A549 (cell line): ENCODE data around the gene FAM50A. TPM values are rescaled to one million over a fixed set of nuclear protein-coding genes. Genes with fewer than 3 reads are reported as not detected.

Experiments
- ATAC-seq, 2 experiments: fragments of 200-7000 bp in 1 of 2; fragments of >200 bp in 1 of 2; cut with Nextera tagmentation in 1 of 2; cut with Tn5 transposase in 1 of 2; 3 replicates each; pipeline versions ENCODE4 v1.8.0 to v1.9.1; 2018 to 2020; ENCODE audit warnings: mild to moderate bottlenecking in 1 of 2, moderate library complexity in 1 of 2
- CTCF ChIA-PET: fragments of 300-600 bp; sonication (Branson Sonifier 250); formaldehyde crosslinking; extraction: SDS; loops from one replicate; lab custom pipeline; 2021; ENCODE audit warnings: antibody characterized with exemption, inconsistent platforms; lab: Yijun Ruan, JAX
- POLR2A ChIA-PET: fragments of 350-600 bp; formaldehyde crosslinking; extraction: SDS; loops from one replicate; lab custom pipeline; 2021; ENCODE audit warnings: antibody characterized with exemption, inconsistent platforms; lab: Yijun Ruan, JAX
- DNase-seq, 2 experiments: peaks; one replicate each; pipeline versions ENCODE4 v3.0.0 to v3.0.0-alpha.2; 2011 to 2016; ENCODE audit warnings: low read depth in 1 of 2, low spot score in 1 of 2
- FAIRE-seq: peaks from 2 replicates; lab custom pipeline; 2011; peaks lifted over from hg19 to GRCh38; lab: Jason Lieb, UNC
- H3K27ac ChIP-seq, 2 experiments: fragments of >200 bp; sonication (Bioruptor Twin); formaldehyde crosslinking; 3 replicates each; pipeline ENCODE4 v1.5.1; 2016 to 2017
- H3K4me1 ChIP-seq: fragments of >200 bp; sonication (Bioruptor Twin); formaldehyde crosslinking; 3 replicates; pipeline ENCODE4 v1.6.1; 2016
- H3K4me2 ChIP-seq: fragments of >200 bp; sonication (Bioruptor Twin); formaldehyde crosslinking; 3 replicates; pipeline ENCODE4 v1.6.1; 2016
- H3K4me3 ChIP-seq: fragments of >200 bp; sonication (Bioruptor Twin); formaldehyde crosslinking; 3 replicates; pipeline ENCODE4 v1.5.1; 2016
- H3K9me3 ChIP-seq: fragments of >200 bp; sonication (Bioruptor Twin); formaldehyde crosslinking; 3 replicates; pipeline ENCODE4 v1.6.1; 2016
- BHLHE40 ChIP-seq: IDR thresholded peaks from 2 replicates; pipeline ENCODE4 v1.6.1; 2012; ENCODE audit warnings: low read depth, low read length, inconsistent platforms
- CHD4 ChIP-seq: fragments of 200-600 bp; sonication (generic); IDR thresholded peaks from 2 replicates; pipeline ENCODE4 v1.6.1; 2016; ENCODE audit warnings: antibody characterized with exemption, mild to moderate bottlenecking, borderline replicate concordance
- E2F6 ChIP-seq: IDR thresholded peaks from 2 replicates; pipeline ENCODE4 v1.6.1; 2012; ENCODE audit warnings: low read depth, borderline replicate concordance
- EHF ChIP-seq: fragments of 250-450 bp; sonication (Bioruptor Pico); IDR thresholded peaks from 2 replicates; pipeline ENCODE4 v1.5.0; 2020; ENCODE audit warnings: mild to moderate bottlenecking
- EHMT2 ChIP-seq: fragments of 200-600 bp; sonication (generic); IDR thresholded peaks from 2 replicates; pipeline ENCODE4 v1.6.1; 2016; ENCODE audit warnings: antibody characterized with exemption, low read depth, mild to moderate bottlenecking, moderate library complexity
- FOSB ChIP-seq: fragments of 250-450 bp; sonication (Bioruptor Pico); IDR thresholded peaks from 2 replicates; pipeline ENCODE4 v1.5.0; 2020; ENCODE audit warnings: mild to moderate bottlenecking, moderate library complexity
- FOXS1 ChIP-seq: fragments of 250-450 bp; sonication (Bioruptor Pico); IDR thresholded peaks from 2 replicates; pipeline ENCODE4 v1.5.0; 2020; ENCODE audit warnings: mild to moderate bottlenecking, moderate library complexity
- GATA3 ChIP-seq: IDR thresholded peaks from 2 replicates; pipeline ENCODE4 v1.6.1; 2012; ENCODE audit warnings: borderline replicate concordance
- HDAC2 ChIP-seq: fragments of 200-600 bp; sonication (generic); IDR thresholded peaks from 2 replicates; pipeline ENCODE4 v1.6.1; 2016
- HEYL ChIP-seq: fragments of 250-450 bp; sonication (Bioruptor Pico); IDR thresholded peaks from 2 replicates; pipeline ENCODE4 v1.8.0; 2021; ENCODE audit warnings: mild to moderate bottlenecking, moderate library complexity
- HOXA7 ChIP-seq: fragments of 250-450 bp; sonication (Bioruptor Pico); IDR thresholded peaks from 2 replicates; pipeline ENCODE4 v1.5.0; 2020; ENCODE audit warnings: mild to moderate bottlenecking, moderate library complexity
- HOXB13 ChIP-seq: fragments of 250-450 bp; sonication (Bioruptor Pico); IDR thresholded peaks from 2 replicates; pipeline ENCODE4 v1.5.0; 2020; ENCODE audit warnings: low read depth, mild to moderate bottlenecking, moderate library complexity
- HOXB5 ChIP-seq: fragments of 250-450 bp; sonication (Bioruptor Pico); IDR thresholded peaks from 2 replicates; pipeline ENCODE4 v1.5.0; 2020; ENCODE audit warnings: mild to moderate bottlenecking, moderate library complexity
- JUN ChIP-seq, 2 experiments: fragments of >200 bp; sonication (Bioruptor Twin); formaldehyde crosslinking; IDR thresholded peaks; 2 replicates in 1 of 2; 3 replicates in 1 of 2; pipeline ENCODE4 v1.6.1; 2016 to 2017
- JUNB ChIP-seq: fragments of >200 bp; sonication (Bioruptor Twin); formaldehyde crosslinking; IDR thresholded peaks from 2 replicates; pipeline ENCODE4 v1.6.1; 2016
- KDM5A ChIP-seq: fragments of 200-600 bp; sonication (generic); IDR thresholded peaks from 2 replicates; pipeline ENCODE4 v1.6.1; 2016; ENCODE audit warnings: antibody characterized with exemption, mild to moderate bottlenecking
- MAFK ChIP-seq: fragments of 450-650 bp; IDR thresholded peaks from 2 replicates; pipeline ENCODE4 v1.6.1; 2014; ENCODE audit not compliant: partially characterized antibody
- MAZ ChIP-seq: fragments of 150-350 bp; IDR thresholded peaks from 2 replicates; pipeline ENCODE4 v1.6.1; 2014; ENCODE audit warnings: antibody characterized with exemption, low read depth, low read length, borderline replicate concordance
- MYC ChIP-seq: IDR thresholded peaks from 2 replicates; pipeline ENCODE4 v1.6.1; 2012; ENCODE audit warnings: mild to moderate bottlenecking, inconsistent platforms, low read length, improper control_type of control experiment, borderline replicate concordance
- NFE2L2 ChIP-seq: fragments of 150-350 bp; conservative IDR thresholded peaks from 2 replicates; pipeline ENCODE4 v1.6.1; 2014; ENCODE audit warnings: low read length
- RARB ChIP-seq: fragments of 250-450 bp; sonication (Bioruptor Pico); IDR thresholded peaks from 2 replicates; pipeline ENCODE4 v1.8.0; 2021; ENCODE audit warnings: mild to moderate bottlenecking, moderate library complexity
- RFX5 ChIP-seq: fragments of 450-650 bp; IDR thresholded peaks from 2 replicates; pipeline ENCODE4 v1.7.1; 2014; ENCODE audit warnings: antibody characterized with exemption, mild to moderate bottlenecking, moderate library complexity
- SMC3 ChIP-seq: fragments of >200 bp; sonication (Bioruptor Twin); formaldehyde crosslinking; IDR thresholded peaks from 3 replicates; pipeline ENCODE4 v1.6.1; 2018; ENCODE audit warnings: inconsistent platforms
- SREBF2 ChIP-seq: fragments of 450-650 bp; IDR thresholded peaks from 2 replicates; pipeline ENCODE4 v1.6.1; 2014; ENCODE audit warnings: mild to moderate bottlenecking, moderate library complexity
- TFCP2L1 ChIP-seq: fragments of 250-450 bp; sonication (Bioruptor Pico); IDR thresholded peaks from 2 replicates; pipeline ENCODE4 v1.5.0; 2021; ENCODE audit warnings: mild to moderate bottlenecking
- TP53 ChIP-seq: fragments of 250-450 bp; sonication (Bioruptor Pico); IDR thresholded peaks from 2 replicates; pipeline ENCODE4 v1.5.0; 2021; ENCODE audit warnings: mild to moderate bottlenecking, moderate library complexity
- ZC3H11A ChIP-seq: fragments of 450-650 bp; IDR thresholded peaks from 2 replicates; pipeline ENCODE4 v1.6.1; 2014; ENCODE audit warnings: antibody characterized with exemption, mild to moderate bottlenecking
- WGBS: methylation state at CpG from one replicate; pipeline ENCODE4 v1.1.6; 2017; ENCODE audit errors: missing lambda C conversion rate; 5-methylcytosine and 5-hydroxymethylcytosine counted together
- polyA plus RNA-seq, 4 experiments: library from polyadenylated mRNA; depleted of rRNA in 3 of 4; stranded (reverse); fragments of >200 nt; fragmentation: RNase III in 1 of 4; extraction: RNeasy Plus Mini Kit Qiagen cat#74134 plus additional on column Dnase treatment in 1 of 4; gene quantifications; 2 replicates in 3 of 4; 3 replicates in 1 of 4; pipeline ENCODE4 v1.2.3, GENCODE V29; 2011 to 2017
- TF ChIP-seq, protein P1 (sequence below): IDR thresholded peaks from 2 replicates; pipeline ENCODE4 v1.6.1; 2012
- TF ChIP-seq, protein P2 (sequence below): fragments of >200 bp; sonication (Bioruptor Twin); formaldehyde crosslinking; IDR thresholded peaks from 3 replicates; pipeline ENCODE4 v1.5.1; 2016
- TF ChIP-seq, protein P3 (sequence below): fragments of 200-600 bp; sonication (generic); IDR thresholded peaks from 2 replicates; pipeline ENCODE4 v1.6.1; 2016; ENCODE audit warnings: antibody characterized with exemption, mild to moderate bottlenecking, moderate library complexity

Gene FAM50A
- polyA plus RNA-seq, 2 of the 4 experiments (the other 2 are of a cell fraction) = 57.8 to 123 TPM

- DNase-seq = no peak
- ATAC-seq = no peak
- ChIA-PET CTCF (interaction anchor here (1.1 kb wide), 1 partner anchor 18 kb away, joined by 3 read pairs; no protein-coding TSS in a partner anchor), POLR2A (no interaction called here)
- H3K9me3 ChIP-seq = no peaks in the 10 kb centered on the region
- no peak for FAIRE-seq
- no peak overlapping the region for H3K4me2 ChIP-seq
- H3K4me1 ChIP-seq = peaks cover 9% of the 10 kb centered on the region
- TF ChIP-seq HOXB13 (no peak), JUNB (no peak), TFCP2L1 (CRISPR knock-in tag) (no peak), BHLHE40 (no peak), HDAC2 (no peak), RARB (CRISPR knock-in tag) (no peak), EHF (no peak), SMC3 (no peak), NFE2L2 (no peak), HOXA7 (CRISPR knock-in tag) (no peak), ZC3H11A (no peak), FOSB (CRISPR knock-in tag) (no peak), MAFK (no peak), MAZ (no peak)
- TF ChIP-seq, protein P1, sequence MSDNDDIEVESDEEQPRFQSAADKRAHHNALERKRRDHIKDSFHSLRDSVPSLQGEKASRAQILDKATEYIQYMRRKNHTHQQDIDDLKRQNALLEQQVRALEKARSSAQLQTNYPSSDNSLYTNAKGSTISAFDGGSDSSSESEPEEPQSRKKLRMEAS = no peak
- TF ChIP-seq, protein P2, sequence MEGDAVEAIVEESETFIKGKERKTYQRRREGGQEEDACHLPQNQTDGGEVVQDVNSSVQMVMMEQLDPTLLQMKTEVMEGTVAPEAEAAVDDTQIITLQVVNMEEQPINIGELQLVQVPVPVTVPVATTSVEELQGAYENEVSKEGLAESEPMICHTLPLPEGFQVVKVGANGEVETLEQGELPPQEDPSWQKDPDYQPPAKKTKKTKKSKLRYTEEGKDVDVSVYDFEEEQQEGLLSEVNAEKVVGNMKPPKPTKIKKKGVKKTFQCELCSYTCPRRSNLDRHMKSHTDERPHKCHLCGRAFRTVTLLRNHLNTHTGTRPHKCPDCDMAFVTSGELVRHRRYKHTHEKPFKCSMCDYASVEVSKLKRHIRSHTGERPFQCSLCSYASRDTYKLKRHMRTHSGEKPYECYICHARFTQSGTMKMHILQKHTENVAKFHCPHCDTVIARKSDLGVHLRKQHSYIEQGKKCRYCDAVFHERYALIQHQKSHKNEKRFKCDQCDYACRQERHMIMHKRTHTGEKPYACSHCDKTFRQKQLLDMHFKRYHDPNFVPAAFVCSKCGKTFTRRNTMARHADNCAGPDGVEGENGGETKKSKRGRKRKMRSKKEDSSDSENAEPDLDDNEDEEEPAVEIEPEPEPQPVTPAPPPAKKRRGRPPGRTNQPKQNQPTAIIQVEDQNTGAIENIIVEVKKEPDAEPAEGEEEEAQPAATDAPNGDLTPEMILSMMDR = no peak
- WGBS = 84% methylated on average over 7 of the region's 7 CpGs
- no peak overlapping the region for H3K4me3 ChIP-seq
- no peak overlapping the region for H3K27ac ChIP-seq
These were observed 26.8 kb upstream of the FAM50A start for GRCh38 chrX:154417157-154417556.

GRCh38 chrX:154419189-154419588 is 24.8 kb upstream of the FAM50A start:
- WGBS = 92% methylated on average over 7 of the region's 8 CpGs
- POLR2A ChIA-PET = no interaction called here
- no peak for FAIRE-seq
- no peak for ATAC-seq
- Histone ChIP-seq H3K9me3 (no peaks in the 10 kb centered on the region), H3K4me1 (no peaks in the 10 kb centered on the region), H3K4me3 (no peak overlapping the region), H3K27ac (no peak overlapping the region), H3K4me2 (no peak overlapping the region)
- no peak for DNase-seq
- TF ChIP-seq KDM5A = no peak
- no peak for TF ChIP-seq JUN (IDR thresholded peaks at IDR 0.05)
- TF ChIP-seq GATA3 = no peak
- no peak for TF ChIP-seq CHD4
- no peak for TF ChIP-seq FOXS1 (CRISPR knock-in tag)
- TF ChIP-seq MYC = no peak
- TF ChIP-seq HOXB5 = no peak
- TF ChIP-seq, protein P3, sequence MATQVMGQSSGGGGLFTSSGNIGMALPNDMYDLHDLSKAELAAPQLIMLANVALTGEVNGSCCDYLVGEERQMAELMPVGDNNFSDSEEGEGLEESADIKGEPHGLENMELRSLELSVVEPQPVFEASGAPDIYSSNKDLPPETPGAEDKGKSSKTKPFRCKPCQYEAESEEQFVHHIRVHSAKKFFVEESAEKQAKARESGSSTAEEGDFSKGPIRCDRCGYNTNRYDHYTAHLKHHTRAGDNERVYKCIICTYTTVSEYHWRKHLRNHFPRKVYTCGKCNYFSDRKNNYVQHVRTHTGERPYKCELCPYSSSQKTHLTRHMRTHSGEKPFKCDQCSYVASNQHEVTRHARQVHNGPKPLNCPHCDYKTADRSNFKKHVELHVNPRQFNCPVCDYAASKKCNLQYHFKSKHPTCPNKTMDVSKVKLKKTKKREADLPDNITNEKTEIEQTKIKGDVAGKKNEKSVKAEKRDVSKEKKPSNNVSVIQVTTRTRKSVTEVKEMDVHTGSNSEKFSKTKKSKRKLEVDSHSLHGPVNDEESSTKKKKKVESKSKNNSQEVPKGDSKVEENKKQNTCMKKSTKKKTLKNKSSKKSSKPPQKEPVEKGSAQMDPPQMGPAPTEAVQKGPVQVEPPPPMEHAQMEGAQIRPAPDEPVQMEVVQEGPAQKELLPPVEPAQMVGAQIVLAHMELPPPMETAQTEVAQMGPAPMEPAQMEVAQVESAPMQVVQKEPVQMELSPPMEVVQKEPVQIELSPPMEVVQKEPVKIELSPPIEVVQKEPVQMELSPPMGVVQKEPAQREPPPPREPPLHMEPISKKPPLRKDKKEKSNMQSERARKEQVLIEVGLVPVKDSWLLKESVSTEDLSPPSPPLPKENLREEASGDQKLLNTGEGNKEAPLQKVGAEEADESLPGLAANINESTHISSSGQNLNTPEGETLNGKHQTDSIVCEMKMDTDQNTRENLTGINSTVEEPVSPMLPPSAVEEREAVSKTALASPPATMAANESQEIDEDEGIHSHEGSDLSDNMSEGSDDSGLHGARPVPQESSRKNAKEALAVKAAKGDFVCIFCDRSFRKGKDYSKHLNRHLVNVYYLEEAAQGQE = no peak
- TF ChIP-seq TP53 (CRISPR knock-in tag) = no peak
- no peak for TF ChIP-seq E2F6
- no peak for TF ChIP-seq HEYL
- TF ChIP-seq SREBF2 = no peak
- no peak for TF ChIP-seq EHMT2
- TF ChIP-seq, protein P2 = no peak
- TF ChIP-seq RFX5 = no peak
- TF ChIP-seq FOSB (CRISPR knock-in tag) = no peak
- CTCF ChIA-PET = interaction anchor here (1.4 kb wide), 1 partner anchor 115 kb away, joined by 3 read pairs; no protein-coding TSS in a partner anchor
